HG03159 (cell line): ENCODE data around the gene ALOX12.
"Not testable (repeated sequence)": the region's sequence is repeated elsewhere in the genome, so short reads cannot be mapped to it uniquely, and the experiment has no call there.

Experiments
- ATAC-seq: cut with Tn5 transposase; IDR thresholded peaks from one replicate; pipeline ENCODE4 v1.9.1; 2021; ENCODE audit warnings: mild to moderate bottlenecking, moderate library complexity; ENCODE audit not compliant: unreplicated experiment

Gene ALOX12, protein sequence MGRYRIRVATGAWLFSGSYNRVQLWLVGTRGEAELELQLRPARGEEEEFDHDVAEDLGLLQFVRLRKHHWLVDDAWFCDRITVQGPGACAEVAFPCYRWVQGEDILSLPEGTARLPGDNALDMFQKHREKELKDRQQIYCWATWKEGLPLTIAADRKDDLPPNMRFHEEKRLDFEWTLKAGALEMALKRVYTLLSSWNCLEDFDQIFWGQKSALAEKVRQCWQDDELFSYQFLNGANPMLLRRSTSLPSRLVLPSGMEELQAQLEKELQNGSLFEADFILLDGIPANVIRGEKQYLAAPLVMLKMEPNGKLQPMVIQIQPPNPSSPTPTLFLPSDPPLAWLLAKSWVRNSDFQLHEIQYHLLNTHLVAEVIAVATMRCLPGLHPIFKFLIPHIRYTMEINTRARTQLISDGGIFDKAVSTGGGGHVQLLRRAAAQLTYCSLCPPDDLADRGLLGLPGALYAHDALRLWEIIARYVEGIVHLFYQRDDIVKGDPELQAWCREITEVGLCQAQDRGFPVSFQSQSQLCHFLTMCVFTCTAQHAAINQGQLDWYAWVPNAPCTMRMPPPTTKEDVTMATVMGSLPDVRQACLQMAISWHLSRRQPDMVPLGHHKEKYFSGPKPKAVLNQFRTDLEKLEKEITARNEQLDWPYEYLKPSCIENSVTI

DNA sequence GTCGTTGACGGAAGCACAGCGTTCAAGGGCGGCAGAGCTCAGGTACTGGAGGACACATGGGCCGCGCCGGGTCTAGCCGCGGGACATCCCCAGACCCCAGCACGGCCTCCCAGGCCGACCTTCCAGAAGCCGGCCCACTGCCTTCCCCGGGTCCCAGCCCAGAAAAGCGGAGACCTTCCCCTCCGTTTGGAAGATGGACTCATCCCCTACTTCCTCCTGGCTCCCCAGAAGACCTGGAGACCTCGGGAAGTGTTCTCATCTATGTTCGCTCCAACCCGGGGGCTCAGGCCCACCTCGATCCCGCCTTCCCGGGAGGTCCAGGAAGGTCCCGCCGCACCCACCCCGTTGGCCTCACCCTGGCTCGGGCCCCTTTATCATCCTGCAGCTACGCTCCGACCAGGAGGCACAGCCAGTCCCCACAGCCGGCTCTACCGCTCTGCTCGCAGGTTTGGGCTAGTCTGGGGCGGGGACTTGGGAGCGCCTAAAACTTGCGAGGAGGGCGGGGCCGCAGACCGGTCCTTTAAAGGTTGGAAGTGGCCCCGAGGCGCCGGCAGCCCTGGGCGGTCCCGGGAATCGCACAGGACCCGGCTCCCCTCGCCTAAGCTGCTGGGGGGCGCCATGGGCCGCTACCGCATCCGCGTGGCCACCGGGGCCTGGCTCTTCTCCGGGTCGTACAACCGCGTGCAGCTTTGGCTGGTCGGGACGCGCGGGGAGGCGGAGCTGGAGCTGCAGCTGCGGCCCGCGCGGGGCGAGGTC, at the start of gene ALOX12:
Gene ALOX12 (plus strand): TSS at position 550 of the 756 bp plus-strand sequence. CDS start 69 bp downstream, at position 619.
- no peak for ATAC-seq

DNA sequence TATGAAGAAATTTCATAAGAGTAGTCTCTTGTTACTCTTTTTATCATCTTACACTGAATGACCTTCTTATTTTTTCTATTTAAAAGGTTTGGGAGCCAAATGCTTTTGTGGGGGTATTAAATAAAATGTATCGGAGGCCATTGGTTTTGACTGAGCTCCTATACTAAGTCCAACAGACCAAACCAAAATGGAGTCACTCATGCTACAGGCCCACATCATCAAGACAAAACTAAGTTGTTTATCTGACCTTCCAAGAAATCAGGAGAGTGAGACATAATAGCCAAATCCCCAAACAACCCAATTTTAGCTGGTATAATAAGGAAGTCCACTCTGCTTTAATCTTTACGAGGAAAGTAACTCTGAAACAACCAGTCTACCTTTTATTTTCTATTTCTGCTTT, 48.1 kb upstream of the ALOX12 start:
- no peak for ATAC-seq

DNA sequence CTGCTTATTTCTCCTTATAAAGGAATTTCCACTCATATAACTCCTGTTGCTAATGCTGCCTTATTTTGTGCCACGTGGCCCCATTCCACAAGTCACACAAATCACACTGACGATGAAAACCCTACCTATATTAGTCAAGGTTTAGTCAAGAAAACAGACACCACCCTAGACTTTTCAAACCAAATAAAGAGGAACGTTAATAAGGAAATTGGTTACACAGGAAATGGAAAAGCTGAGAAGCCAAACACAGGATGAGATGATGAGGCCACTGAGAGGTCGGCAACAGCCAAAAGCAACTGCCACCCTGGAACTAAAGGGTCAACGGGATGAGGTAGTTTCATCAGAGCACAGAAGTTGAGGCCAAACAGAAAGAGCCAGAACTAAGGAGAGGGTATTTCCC, 47.3 kb upstream of the ALOX12 start:
- no peak for ATAC-seq

DNA sequence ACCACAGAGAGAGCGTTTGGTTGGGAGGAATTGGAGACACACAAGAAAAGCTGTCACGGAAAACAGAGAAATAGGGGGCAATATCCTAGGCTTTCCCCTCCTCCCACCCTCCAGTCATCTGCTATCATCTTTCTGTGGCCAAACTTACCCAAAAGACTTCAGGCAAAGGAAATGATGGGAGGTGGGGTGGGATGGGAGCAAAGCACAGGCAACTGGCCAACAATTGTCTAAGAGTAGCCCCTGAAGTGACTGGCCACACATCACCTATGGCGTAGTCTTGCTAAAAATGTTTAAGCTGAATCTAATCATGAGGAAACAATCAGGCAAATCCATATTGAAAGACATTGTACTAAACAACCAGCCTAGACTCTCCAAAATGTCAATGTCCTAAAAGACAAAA, 46.9 kb upstream of the ALOX12 start:
- no peak for ATAC-seq

DNA sequence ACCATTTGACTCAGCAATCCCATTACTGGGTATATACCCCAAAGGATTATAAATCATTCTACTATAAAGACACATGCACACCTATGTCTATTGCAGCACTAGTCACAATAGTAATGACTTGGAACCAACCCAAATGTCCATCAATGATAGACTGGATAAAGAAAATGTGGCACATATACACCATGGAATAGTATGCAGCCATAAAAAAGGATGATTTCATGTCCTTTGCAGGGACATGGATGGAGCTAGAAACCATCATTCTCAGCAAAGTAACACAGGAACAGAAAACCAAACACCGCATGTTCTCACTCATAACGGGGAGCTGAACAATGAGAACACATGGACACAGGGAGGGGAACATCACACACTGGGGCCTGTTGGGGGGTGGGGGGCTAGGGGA, 44.9 kb upstream of the ALOX12 start:
- not testable (repeated sequence) for ATAC-seq

DNA sequence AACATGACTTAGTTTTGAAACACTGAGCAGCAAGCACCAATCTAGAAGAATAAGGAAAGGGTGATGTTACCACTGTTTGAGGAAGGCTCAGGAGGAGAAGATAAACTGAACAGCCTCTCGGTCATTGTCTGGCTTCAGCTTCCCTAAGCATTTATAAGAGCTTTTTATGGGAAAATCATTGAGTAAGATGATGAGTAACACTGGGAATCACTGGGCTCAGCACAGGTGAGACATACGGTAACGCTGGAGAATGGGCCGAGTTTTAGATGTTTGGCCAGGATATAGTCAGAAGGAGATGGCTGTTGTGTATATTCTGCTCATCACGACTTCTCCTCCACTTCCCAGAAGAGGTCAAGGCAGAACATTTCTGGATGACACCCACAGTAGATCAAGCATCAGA, 42.2 kb upstream of the ALOX12 start:
- ATAC-seq, result no peak

DNA sequence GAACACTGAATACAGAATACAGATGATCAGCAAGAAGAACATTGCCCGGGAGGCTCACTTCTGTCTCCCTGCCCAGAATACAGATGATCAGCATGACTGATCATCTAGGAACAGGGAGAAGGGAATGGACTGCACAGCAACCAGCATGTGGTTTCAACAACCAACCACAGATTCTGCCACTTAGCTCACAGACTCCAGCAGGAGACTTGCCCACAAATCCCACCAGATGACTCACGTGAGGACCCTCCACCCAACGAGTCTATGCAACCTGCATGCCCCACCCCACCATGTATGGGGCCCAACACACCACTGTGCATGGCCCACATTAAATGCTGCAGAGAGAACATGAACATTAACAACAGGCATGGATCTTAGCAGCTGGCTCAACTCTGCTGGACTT, 36.1 kb upstream of the ALOX12 start:
- ATAC-seq, result no peak

DNA sequence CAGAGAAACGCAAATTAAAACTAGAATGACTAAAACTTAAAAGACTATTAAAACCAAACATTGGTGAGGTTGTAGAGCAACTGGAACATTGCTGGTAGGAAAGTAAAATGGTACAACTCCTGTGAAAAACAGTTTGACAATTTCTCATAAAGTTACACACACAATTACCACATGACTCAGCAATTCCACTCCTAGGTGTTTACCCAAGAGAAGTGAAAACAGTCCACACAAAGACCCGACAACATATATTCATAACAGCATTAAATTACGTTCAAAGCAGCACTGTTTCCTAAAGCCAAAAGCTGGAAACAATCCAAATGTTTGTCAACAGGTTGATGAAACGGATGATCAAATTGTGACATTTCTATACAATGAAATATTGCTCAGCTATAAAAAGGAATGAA, 26.5 kb upstream of the ALOX12 start:
- ATAC-seq, result no peak

DNA sequence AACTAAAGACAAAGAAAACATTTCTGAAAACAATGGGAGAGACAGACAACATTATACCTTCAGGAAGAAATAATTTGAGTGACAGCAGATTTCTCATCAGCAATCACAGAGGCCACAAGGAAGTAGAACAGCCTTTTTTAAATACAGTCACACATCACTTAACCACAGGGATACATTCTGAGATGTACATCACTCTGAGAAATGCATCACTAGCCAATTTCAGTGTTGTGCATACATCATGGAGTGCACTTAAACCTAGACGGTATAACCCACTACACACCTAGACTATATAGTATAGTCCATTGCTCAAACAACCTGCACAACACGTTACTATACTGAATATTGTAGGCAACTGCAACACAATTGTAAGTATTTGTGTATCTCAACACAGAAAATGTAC, 24.9 kb upstream of the ALOX12 start:
- no peak for ATAC-seq

DNA sequence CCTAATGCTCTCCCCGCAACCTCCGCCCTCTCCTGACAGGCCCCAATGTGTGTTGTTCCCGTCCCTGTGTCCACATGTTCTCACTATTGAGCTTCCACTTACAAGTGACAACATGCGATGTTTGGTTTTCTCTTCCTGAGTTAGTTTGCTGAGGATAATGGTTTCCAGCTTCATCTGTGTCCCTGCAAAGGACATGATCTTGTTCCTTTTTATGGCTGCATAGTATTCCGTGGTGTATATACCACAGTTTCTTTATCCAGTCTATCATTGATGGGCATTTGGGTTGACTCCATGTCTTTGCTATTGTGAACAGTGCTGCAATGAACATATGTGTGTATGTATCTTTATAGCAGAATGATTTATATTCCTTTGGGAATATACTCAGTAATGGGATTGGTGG, 16.4 kb upstream of the ALOX12 start:
- ATAC-seq, result not testable (repeated sequence)

DNA sequence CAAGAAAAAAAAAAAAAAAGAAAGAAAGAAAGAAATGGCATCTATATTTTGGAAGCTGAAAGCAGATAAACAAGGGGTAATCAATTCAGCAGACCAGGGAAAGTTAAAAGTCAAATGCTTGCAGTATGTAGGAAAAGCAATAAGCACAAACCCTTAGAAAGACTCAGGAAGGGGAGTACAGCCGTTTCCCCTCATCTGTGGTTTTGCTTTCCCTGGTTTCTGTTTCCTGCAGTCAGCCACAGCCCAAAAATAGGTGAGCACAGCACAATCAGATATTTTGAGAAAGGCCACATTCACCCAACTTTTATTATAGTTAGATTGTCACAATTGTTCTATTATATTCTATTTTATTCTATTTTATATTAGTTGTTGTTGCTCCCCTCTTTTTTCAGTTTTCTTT, 14.4 kb upstream of the ALOX12 start:
- ATAC-seq, result no peak

DNA sequence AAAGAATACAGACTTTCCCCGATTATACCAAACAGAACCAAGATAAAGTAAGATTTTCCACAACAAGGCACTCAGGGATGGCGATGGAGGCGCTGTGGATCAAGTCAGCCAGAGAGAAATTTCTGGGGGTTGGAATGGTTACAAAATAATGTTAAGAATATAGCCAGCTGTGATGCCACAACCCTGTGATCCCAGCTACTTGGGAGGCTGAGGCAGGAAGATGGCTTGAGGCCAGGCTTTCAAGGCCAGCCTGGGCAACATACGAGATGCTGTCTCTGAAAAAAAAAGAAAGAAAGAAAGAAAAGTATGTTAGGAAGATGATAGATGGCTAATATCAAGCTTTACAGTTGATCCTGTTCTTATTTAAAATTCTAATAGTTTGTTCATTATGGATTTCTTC, 10.6 kb upstream of the ALOX12 start:
- ATAC-seq, result no peak

DNA sequence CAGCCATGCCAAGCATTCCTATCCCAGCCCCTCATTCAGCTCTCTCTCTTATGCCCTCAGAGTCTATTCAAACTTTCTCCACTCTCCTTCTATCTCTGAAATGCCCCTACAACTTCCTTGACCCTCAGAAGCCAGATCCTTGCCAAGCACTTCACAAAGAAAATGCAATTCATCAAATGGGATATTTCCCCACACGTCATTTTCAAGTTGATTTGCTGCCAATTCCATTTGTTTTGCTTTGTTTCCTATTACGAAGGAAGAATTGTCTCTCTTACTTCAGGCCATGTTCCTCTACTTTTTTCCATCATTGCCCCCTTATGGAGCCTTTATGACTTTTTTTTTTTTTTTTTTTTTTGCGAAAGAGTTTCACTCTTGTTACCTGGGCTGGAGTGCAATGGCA, 9.2 kb upstream of the ALOX12 start:
- no peak for ATAC-seq

DNA sequence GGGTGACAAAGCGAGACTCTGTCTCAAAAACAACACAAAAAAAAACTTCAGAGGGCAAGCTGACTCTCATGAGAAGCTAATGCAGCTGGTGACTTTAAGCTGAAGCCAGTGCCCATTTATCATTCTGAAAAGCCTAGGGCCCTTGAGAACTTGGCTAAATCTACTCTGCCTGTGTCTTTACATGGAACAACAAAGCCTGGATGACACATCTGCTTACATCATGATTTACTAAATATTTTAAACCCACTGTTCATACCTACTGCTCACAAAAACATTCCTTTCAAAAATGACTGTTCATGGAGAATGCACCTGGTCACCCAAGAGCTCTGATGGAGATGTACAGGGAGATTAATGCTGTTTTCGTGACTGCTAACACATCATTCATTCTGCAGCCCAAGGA, 6.1 kb upstream of the ALOX12 start:
- no peak for ATAC-seq

DNA sequence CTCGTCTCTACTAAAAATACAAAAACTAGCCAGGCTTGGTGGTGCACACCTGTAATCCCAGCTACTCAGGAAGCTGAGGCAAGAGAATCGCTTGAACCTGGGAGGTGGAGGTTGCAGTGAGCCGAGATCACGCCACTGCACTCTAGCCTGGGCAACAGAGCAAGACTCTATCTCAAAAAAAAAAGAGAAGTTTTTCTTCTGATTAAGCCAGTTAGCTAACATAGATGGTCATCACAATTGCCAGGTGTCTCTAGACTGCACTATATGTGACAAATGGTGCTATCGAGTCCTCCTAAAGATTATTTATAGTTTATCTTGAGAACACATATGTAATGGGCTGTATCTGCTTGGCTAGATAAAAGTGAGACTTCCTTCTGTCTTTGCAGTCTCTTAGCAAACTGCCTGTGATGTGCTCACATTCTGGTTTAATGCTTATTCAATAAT, 2.2 kb upstream of the ALOX12 start:
- ATAC-seq, result not testable (repeated sequence)

DNA sequence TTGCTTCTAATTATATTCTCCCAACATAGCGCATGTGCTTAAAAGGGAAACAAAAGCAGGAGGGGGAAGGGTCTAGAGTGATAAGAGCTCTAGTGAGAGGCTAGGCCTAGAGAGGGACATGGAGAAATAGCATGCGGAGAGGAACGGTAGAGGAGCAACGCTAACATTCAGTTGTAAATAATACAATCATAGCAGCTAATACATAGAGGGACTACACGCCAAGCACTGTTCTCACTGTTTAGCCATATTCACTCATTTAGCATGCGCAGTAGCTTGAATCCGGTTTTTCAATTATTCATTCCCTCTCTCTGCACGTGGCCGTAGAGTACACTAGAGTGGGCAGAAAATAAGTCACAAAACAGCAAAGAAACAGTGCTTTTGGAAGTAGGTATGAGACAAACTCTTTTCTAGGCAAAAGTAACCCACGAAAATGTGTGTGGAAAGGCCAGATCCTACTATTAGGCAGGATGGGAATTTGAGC, 1.7 kb upstream of the ALOX12 start:
- ATAC-seq, result no peak

DNA sequence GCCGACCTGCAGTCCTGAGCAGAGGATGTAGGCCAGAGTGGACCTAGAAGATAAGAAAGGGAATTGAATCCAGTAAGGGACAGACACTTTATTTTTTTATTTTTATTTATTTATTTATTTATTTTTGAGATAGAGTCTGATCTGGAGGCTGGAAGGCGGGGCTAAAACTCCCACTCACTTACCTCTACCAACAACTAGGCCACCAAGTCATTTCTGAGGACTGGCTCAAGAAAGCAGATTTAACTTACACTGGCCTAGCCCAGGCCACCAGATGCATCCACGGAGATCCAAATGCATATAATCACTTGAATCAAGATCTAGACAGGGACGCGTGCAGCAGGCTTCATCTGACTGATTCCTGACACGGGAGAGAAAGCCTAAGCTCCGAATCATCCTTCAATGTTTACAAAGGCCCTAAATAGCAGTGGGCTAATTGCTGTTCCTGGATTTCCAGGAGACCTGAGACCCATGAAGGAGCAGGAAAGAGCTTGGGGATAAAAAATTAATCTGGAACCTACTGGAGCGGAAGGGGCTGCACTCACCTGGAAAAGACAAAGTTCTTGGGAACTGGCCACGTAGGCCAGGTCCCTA, 1.1 kb upstream of the ALOX12 start:
- ATAC-seq, result no peak

DNA sequence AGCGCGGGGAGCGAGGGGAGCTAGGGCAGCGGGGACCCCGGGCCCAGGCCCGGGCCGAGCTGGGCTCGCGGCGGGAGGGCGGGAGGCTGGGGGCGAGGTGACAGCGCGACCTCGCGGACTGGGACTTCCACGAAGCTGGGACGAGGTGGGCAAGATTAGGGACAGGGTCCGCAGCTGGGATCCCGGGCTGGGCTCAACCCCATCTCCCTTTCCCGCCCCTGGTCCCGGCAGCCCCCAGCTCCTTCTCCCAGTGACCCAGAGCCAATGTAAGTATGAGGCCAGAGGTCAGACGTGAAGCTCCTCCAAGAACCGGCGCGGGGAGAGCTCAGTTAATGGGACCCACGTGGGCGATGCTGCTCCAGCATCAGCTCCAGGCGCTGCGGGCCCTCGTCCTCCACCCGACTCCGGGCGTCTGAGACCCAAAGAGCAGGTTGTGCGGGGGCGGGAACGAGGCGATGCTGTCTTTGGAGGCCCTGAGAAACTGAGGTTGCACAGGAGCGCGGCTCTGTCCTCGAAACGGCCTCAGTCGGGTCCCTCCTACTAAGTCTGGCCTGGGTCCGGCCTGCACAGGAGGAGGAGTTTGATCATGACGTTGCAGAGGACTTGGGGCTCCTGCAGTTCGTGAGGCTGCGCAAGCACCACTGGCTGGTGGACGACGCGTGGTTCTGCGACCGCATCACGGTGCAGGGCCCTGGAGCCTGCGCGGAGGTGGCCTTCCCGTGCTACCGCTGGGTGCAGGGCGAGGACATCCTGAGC, 585 bp downstream of the ALOX12 start:
- ATAC-seq, result no peak

DNA sequence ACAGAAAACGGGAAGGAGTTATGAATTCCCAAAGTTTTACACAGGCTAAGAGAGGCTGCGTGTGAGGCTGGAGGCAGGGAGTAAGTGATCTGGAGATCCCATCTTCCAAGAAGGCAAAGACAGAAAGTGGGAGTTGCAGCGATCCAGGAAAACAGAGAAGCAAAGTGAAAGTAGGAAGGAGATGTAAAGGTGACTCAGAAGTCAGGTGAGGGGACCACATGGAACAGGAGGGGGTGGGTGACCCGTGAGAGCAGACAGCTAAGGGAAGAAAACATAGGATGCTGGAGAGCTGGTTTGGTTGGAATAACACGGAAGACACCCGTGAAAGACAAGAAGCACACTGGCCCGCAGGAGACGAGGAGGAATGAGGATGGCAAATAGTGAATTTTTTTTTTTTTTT, 1.3 kb downstream of the ALOX12 start:
- no peak for ATAC-seq

DNA sequence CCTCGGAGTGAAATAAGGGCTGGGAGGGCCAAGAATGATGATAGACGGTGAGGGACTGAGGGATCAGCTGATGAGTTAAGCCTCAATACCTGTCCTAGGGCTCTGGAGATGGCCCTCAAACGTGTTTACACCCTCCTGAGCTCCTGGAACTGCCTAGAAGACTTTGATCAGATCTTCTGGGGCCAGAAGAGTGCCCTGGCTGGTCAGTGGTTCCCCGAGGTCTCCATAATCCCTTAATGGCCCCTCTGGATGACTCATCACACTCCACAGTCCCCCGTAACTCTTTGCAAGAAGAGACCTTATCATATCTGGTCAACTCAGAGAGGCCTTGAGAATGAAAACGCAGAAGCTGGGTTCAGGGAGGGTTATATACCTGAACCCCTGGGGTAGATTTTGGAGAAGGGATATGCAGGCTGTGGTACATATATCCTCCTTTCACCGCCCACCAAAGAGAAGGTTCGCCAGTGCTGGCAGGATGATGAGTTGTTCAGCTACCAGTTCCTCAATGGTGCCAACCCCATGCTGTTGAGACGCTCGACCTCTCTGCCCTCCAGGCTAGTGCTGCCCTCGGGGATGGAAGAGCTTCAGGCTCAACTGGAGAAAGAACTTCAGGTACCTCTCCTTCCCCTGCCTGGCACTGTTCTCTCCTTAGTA, 3.1 kb downstream of the ALOX12 start:
- ATAC-seq, result no peak
